Nephron progenitor cell (in vitro differentiated cells): Measurements from ENCODE around the gene CCDC88C.
A peak's percentile ranks its signal among the peaks of the same experiment; 100 is the strongest.

Experiments
- DNase-seq: peaks from one replicate; pipeline ENCODE4 v3.0.0; 2021
- H3K27ac Mint-ChIP-seq: 2 replicates; pipeline ENCODE4 v1.8.0; 2021; ENCODE audit warnings: mild to moderate bottlenecking, moderate library complexity, mixed read lengths
- H3K27me3 Mint-ChIP-seq: 2 replicates; pipeline ENCODE4 v1.8.0; 2021; ENCODE audit warnings: mild to moderate bottlenecking, low read depth, mixed read lengths; ENCODE audit not compliant: poor library complexity
- H3K36me3 Mint-ChIP-seq: 2 replicates; pipeline ENCODE4 v1.8.0; 2021; ENCODE audit warnings: low read depth, mixed read lengths
- H3K4me1 Mint-ChIP-seq: 2 replicates; pipeline ENCODE4 v1.8.0; 2021; ENCODE audit warnings: mixed read lengths
- H3K4me3 Mint-ChIP-seq: 2 replicates; pipeline ENCODE4 v1.8.0; 2021; ENCODE audit warnings: mild to moderate bottlenecking, moderate library complexity, mixed read lengths
- H3K9me3 Mint-ChIP-seq: 2 replicates; pipeline ENCODE4 v1.8.0; 2021; ENCODE audit warnings: mild to moderate bottlenecking, moderate library complexity, mixed read lengths
- TF ChIP-seq, protein P1 (sequence below): fragments of 200-600 bp; sonication (generic); IDR thresholded peaks from 2 replicates; pipeline ENCODE4 v1.5.0; 2021; ENCODE audit warnings: antibody characterized with exemption

The CCDC88C gene

GRCh38 chr14:91258876-91259275 is 158.7 kb downstream of the CCDC88C start:
- H3K36me3 Mint-ChIP-seq = no peaks in the 10 kb centered on the region
- H3K4me3 Mint-ChIP-seq = no peak overlapping the region
- peaks cover 23% of the 10 kb centered on the region for H3K4me1 Mint-ChIP-seq
- peaks cover 3% of the 10 kb centered on the region for H3K9me3 Mint-ChIP-seq
- DNase-seq = no peak
- peak overlapping the region; percentile 53 for H3K27ac Mint-ChIP-seq
- TF ChIP-seq, protein P1, sequence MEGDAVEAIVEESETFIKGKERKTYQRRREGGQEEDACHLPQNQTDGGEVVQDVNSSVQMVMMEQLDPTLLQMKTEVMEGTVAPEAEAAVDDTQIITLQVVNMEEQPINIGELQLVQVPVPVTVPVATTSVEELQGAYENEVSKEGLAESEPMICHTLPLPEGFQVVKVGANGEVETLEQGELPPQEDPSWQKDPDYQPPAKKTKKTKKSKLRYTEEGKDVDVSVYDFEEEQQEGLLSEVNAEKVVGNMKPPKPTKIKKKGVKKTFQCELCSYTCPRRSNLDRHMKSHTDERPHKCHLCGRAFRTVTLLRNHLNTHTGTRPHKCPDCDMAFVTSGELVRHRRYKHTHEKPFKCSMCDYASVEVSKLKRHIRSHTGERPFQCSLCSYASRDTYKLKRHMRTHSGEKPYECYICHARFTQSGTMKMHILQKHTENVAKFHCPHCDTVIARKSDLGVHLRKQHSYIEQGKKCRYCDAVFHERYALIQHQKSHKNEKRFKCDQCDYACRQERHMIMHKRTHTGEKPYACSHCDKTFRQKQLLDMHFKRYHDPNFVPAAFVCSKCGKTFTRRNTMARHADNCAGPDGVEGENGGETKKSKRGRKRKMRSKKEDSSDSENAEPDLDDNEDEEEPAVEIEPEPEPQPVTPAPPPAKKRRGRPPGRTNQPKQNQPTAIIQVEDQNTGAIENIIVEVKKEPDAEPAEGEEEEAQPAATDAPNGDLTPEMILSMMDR = no peak
- peaks cover 63% of the 10 kb centered on the region for H3K27me3 Mint-ChIP-seq

GRCh38 chr14:91258011-91258618 is 159.5 kb downstream of the CCDC88C start:
- H3K4me1 Mint-ChIP-seq = peaks cover 16% of the 10 kb centered on the region
- H3K27me3 Mint-ChIP-seq = peaks cover 59% of the 10 kb centered on the region
- H3K4me3 Mint-ChIP-seq = no peak overlapping the region
- peaks cover 3% of the 10 kb centered on the region for H3K9me3 Mint-ChIP-seq
- no peak for DNase-seq
- no peak overlapping the region for H3K27ac Mint-ChIP-seq
- H3K36me3 Mint-ChIP-seq = no peaks in the 10 kb centered on the region
- TF ChIP-seq, protein P1 = no peak

GRCh38 chr14:91257328-91258010 is 160.2 kb downstream of the CCDC88C start:
- H3K27me3 Mint-ChIP-seq = peaks cover 59% of the 10 kb centered on the region
- H3K4me3 Mint-ChIP-seq = no peak overlapping the region
- H3K4me1 Mint-ChIP-seq = peaks cover 14% of the 10 kb centered on the region
- no peaks in the 10 kb centered on the region for H3K36me3 Mint-ChIP-seq
- H3K27ac Mint-ChIP-seq = peak overlapping the region; percentile 84
- DNase-seq = no peak
- TF ChIP-seq, protein P1 = no peak
- H3K9me3 Mint-ChIP-seq = peaks cover 3% of the 10 kb centered on the region

DNA sequence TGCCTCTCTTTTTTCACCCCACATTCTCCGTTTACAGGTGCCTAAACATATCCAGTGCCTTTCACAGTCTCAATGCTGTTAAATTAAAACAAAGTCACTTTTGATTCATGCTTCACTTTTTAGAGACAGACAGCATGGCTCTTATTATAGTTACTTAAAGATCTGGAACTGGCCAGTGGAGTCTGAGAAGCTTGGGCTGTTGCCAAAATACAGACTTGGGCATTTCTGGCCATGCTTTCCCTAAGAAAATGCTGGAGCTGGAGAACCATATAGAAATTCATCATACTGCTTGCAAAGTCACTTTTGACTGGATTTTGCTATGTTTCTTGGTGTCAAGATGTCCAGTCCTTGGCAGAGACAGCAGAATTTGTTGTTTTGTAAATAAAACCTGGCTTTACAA is 161.0 kb downstream of the CCDC88C start:
- peaks cover 62% of the 10 kb centered on the region for H3K27me3 Mint-ChIP-seq
- DNase-seq = no peak
- TF ChIP-seq, protein P1 = no peak
- no peak overlapping the region for H3K4me3 Mint-ChIP-seq
- H3K36me3 Mint-ChIP-seq = no peaks in the 10 kb centered on the region
- H3K27ac Mint-ChIP-seq = no peak overlapping the region
- peaks cover 3% of the 10 kb centered on the region for H3K9me3 Mint-ChIP-seq
- peaks cover 14% of the 10 kb centered on the region for H3K4me1 Mint-ChIP-seq

DNA sequence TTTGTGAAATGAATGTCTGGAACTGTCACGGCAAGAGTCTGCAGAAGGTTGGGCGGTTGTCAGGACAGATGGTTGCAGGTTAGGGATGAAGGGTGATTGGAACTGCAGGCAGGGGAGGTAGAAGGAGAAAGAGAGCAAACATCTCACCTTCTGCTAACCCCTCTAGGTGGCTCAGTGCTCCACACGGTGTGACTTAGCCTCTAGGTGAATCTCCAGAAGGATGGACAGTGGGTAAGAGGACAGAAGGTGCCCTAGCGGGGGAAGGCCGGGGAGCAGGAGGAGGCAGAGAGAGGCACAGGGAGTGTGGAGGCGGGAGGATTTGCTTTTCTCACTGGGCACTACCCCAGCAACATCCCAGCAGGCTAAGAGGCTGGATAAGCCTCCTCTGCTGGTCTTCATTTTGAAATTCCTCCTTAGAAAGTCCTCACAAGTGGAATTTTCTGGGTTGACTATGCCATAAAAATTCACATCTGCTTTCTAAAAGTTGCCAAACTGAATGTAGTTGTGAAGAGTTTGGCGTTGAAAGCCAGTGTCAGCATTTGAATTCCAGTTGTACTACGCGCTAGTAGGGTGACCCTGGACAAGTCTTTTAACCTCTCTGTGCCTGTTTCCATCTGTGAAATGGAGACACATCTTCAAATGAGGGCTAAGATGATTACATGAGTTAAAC is 162.5 kb downstream of the CCDC88C start:
- Mint-ChIP-seq H3K27ac (no peak overlapping the region), H3K4me3 (no peak overlapping the region), H3K36me3 (no peaks in the 10 kb centered on the region), H3K4me1 (peaks cover 23% of the 10 kb centered on the region), H3K9me3 (no peaks in the 10 kb centered on the region), H3K27me3 (peaks cover 57% of the 10 kb centered on the region)
- DNase-seq = no peak
- TF ChIP-seq, protein P1 = no peak
